Osteoblast (primary cell): ENCODE results near the gene SEC14L3. TPM values are rescaled to one million over a fixed set of nuclear protein-coding genes. Genes with fewer than 3 reads are reported as not detected.
A peak's percentile ranks its signal among the peaks of the same experiment; 100 is the strongest.

Source experiments
- DNase-seq: peaks from one replicate; pipeline ENCODE4 v3.0.0; 2011; ENCODE audit warnings: low spot score, mixed read lengths; ENCODE audit not compliant: insufficient read length; ENCODE audit errors: missing footprints
- H2AFZ ChIP-seq: 2 replicates; pipeline ENCODE4 v1.6.0; 2011; ENCODE audit warnings: mild to moderate bottlenecking, low read length
- H3K27ac ChIP-seq: 2 replicates; pipeline ENCODE4 v1.5.1; 2011; ENCODE audit warnings: mild to moderate bottlenecking, low read depth, low read length, moderate library complexity
- H3K27me3 ChIP-seq: 2 replicates; pipeline ENCODE4 v1.6.0; 2012; ENCODE audit warnings: mild to moderate bottlenecking, control low read depth, inconsistent platforms, low read length, moderate library complexity; ENCODE audit not compliant: insufficient read depth
- H3K36me3 ChIP-seq: 2 replicates; pipeline ENCODE4 v1.5.1; 2011; ENCODE audit warnings: mild to moderate bottlenecking, low read length, control low read depth, moderate library complexity; ENCODE audit not compliant: insufficient read depth
- H3K4me1 ChIP-seq: 2 replicates; pipeline ENCODE4 v1.5.1; 2011; ENCODE audit warnings: mild to moderate bottlenecking, low read length, control low read depth, moderate library complexity; ENCODE audit not compliant: insufficient read depth
- H3K4me2 ChIP-seq: 2 replicates; pipeline ENCODE4 v1.6.0; 2011; ENCODE audit warnings: mild to moderate bottlenecking, low read length; ENCODE audit not compliant: insufficient read depth
- H3K4me3 ChIP-seq: fragments of 200-600 bp; sonication (generic); 3 replicates; pipeline ENCODE4 v1.5.1; 2012; ENCODE audit warnings: mild to moderate bottlenecking, low read length, inconsistent platforms; ENCODE audit not compliant: insufficient read depth
- H3K79me2 ChIP-seq: 2 replicates; pipeline ENCODE4 v1.6.0; 2012; ENCODE audit warnings: mild to moderate bottlenecking, low read length, control low read depth, inconsistent platforms; ENCODE audit not compliant: insufficient read depth
- H3K9me3 ChIP-seq: 2 replicates; pipeline ENCODE4 v1.5.1; 2011; ENCODE audit warnings: low read depth, low read length, control low read depth
- H4K20me1 ChIP-seq: 2 replicates; pipeline ENCODE4 v1.6.0; 2012; ENCODE audit warnings: mild to moderate bottlenecking, low read length, control low read depth; ENCODE audit not compliant: insufficient read depth
- CTCF ChIP-seq: IDR thresholded peaks from 2 replicates; pipeline ENCODE4 v1.5.1; 2011; ENCODE audit warnings: mild to moderate bottlenecking, low read depth, low read length, moderate library complexity; ENCODE audit errors: extremely low read depth
- total RNA-seq: library from RNA; depleted of rRNA; stranded (reverse); fragments of >200 nt; gene quantifications from 2 replicates; pipeline ENCODE4 v1.2.3, GENCODE V29; 2012

Gene SEC14L3
- total RNA-seq, 1 donor: not detected

GRCh38 chr22:30460147-30460546 is 11.7 kb downstream of the SEC14L3 start:
- Histone ChIP-seq H3K36me3 (no peaks in the 10 kb centered on the region), H2AFZ (no peak overlapping the region), H3K27ac (no peak overlapping the region), H3K79me2 (no peaks in the 10 kb centered on the region), H3K4me2 (no peak overlapping the region), H3K4me3 (no peak overlapping the region), H4K20me1 (no peaks in the 10 kb centered on the region), H3K4me1 (no peaks in the 10 kb centered on the region), H3K27me3 (peaks cover 6% of the 10 kb centered on the region), H3K9me3 (no peaks in the 10 kb centered on the region)
- no peak for TF ChIP-seq CTCF
- no peak for DNase-seq

DNA sequence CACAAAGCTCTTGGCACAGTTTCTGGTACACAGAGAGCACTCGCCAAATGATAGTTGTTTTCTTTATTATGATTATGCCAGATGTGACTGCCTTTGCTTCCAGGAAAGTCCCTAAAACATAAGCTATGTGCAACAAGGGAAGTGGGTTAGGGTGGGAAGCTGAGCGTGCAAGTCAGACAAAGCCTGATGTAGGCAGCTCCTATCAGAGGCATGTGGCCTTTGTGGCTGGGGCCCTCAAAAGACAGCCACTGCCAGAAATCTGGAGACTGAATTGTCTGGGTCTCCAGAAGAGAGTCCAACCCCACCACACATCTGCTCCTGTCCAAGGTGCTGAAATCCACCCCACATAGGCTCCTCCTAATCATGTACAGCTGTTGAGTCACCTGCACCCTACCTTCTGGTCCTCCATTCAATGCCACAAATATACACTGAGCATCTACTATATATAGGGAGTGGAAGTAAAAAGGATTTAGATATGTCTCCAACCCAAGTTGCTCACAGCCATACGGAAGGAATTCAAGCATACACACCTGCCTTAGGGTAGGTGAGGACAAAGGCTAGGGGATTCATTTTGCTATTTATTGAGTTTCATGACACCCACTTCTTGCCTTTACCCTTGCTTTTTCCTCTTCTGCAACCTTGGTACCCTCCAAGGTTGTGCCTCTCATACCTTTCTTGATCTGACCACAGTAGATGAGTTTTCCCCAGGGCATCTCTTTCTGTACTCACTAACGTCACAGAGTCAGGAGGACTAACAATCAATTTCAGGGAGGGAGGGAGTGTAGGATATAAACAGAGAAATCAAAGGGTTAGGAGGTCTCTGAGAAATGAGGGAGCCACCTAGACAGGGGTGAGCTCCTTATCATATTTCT is 12.4 kb downstream of the SEC14L3 start:
- Histone ChIP-seq H4K20me1 (no peaks in the 10 kb centered on the region), H3K4me3 (no peak overlapping the region), H3K9me3 (no peaks in the 10 kb centered on the region), H3K36me3 (no peaks in the 10 kb centered on the region), H3K27me3 (peaks cover 2% of the 10 kb centered on the region), H2AFZ (no peak overlapping the region), H3K79me2 (no peaks in the 10 kb centered on the region), H3K27ac (no peak overlapping the region), H3K4me1 (no peaks in the 10 kb centered on the region), H3K4me2 (no peak overlapping the region)
- no peak for DNase-seq
- TF ChIP-seq CTCF: no peak

DNA sequence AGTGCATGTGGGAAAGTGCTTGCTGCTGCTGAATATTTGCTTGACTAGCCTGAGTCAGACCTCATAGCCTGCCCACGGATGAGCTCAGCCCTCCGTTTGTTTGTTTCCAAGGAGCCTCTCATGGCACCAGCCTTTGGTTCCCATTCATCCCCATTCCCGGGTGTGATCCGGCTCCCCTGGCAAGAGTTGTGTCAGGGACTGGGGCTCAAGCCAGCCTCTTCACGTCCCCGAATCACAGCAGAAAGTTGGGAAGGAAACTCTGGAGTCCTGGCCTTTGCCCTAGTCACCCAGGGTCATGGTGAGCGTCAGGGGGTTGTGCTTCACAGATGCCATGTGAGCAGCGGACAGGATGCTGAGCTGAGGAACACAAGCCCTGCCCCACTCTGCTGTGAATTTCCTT is 13.8 kb downstream of the SEC14L3 start:
- H3K9me3 ChIP-seq: no peaks in the 10 kb centered on the region
- H3K27me3 ChIP-seq: peaks cover 2% of the 10 kb centered on the region
- no peak for TF ChIP-seq CTCF
- no peak overlapping the region for H3K4me3 ChIP-seq
- DNase-seq: peak; percentile 93
- H3K79me2 ChIP-seq: no peaks in the 10 kb centered on the region
- H4K20me1 ChIP-seq: no peaks in the 10 kb centered on the region
- H3K27ac ChIP-seq: no peak overlapping the region
- H3K4me2 ChIP-seq: peak overlapping the region; percentile 32
- peak overlapping the region; percentile 14 for H2AFZ ChIP-seq
- H3K36me3 ChIP-seq: no peaks in the 10 kb centered on the region
- no peaks in the 10 kb centered on the region for H3K4me1 ChIP-seq

- H3K9me3 ChIP-seq: no peaks in the 10 kb centered on the region
- TF ChIP-seq CTCF: no peak
- no peak overlapping the region for H3K4me3 ChIP-seq
- no peak for DNase-seq
- H3K27ac ChIP-seq: no peak overlapping the region
- no peak overlapping the region for H3K4me2 ChIP-seq
- H3K4me1 ChIP-seq: no peaks in the 10 kb centered on the region
- H3K27me3 ChIP-seq: peaks cover 2% of the 10 kb centered on the region
- no peaks in the 10 kb centered on the region for H4K20me1 ChIP-seq
- H3K36me3 ChIP-seq: no peaks in the 10 kb centered on the region
- no peaks in the 10 kb centered on the region for H3K79me2 ChIP-seq
- no peak overlapping the region for H2AFZ ChIP-seq
These were observed 16.6 kb downstream of the SEC14L3 start for GRCh38 chr22:30455075-30455840.
